Measurements from ENCODE around the gene EIF2B2.

GRCh38 chr14:74954232-74954946, 48.3 kb upstream of the EIF2B2 start:
- TF ChIP-seq CTCF (conservative IDR thresholded peaks at IDR 0.05 in 1 of 2, IDR thresholded peaks at IDR 0.05 in 1 of 2; ENCODE audit: extremely low read depth in 1 of 2, insufficient read depth in 1 of 2, low read depth in 1 of 2, low read length in 2 of 2) (no peak), EZH2 (IDR thresholded peaks at IDR 0.05; ENCODE audit: borderline replicate concordance, low read length) (no peak)
